GM21619 (cell line): ENCODE measurements around the gene ZNF440.

Experiments
- ATAC-seq: cut with Tn5 transposase; IDR thresholded peaks from one replicate; pipeline ENCODE4 v1.9.1; 2021; ENCODE audit not compliant: unreplicated experiment

The ZNF440 gene

DNA sequence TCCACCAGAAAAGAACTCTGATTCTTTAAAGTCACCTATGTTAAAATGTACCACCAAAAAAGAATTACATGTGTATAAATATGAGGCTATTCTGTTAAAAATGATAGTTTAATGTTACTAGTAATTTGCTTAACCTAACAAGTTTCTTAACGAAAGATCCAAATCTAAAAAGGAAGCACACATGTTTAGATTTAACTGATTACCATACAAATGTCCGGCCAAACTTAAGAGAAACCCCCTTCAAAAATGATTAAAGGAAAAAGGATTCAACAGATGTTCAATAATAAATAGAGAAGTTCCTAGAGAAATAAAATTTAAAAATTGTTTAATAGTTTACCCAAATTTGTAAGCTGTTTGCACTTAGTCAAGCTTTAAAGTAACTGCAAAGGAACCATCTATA is 68.5 kb downstream of the ZNF440 start:
- ATAC-seq, result no peak
